Endothelial cell of hepatic sinusoid (primary cell): ENCODE results near the gene BOK.

Experiments
- in situ Hi-C: cut with HindIII; loops from 2 replicates; pipeline ENCODE4 v1.10.0; 2017; ENCODE audit warnings: low sequenced_read_pairs

Gene BOK

DNA sequence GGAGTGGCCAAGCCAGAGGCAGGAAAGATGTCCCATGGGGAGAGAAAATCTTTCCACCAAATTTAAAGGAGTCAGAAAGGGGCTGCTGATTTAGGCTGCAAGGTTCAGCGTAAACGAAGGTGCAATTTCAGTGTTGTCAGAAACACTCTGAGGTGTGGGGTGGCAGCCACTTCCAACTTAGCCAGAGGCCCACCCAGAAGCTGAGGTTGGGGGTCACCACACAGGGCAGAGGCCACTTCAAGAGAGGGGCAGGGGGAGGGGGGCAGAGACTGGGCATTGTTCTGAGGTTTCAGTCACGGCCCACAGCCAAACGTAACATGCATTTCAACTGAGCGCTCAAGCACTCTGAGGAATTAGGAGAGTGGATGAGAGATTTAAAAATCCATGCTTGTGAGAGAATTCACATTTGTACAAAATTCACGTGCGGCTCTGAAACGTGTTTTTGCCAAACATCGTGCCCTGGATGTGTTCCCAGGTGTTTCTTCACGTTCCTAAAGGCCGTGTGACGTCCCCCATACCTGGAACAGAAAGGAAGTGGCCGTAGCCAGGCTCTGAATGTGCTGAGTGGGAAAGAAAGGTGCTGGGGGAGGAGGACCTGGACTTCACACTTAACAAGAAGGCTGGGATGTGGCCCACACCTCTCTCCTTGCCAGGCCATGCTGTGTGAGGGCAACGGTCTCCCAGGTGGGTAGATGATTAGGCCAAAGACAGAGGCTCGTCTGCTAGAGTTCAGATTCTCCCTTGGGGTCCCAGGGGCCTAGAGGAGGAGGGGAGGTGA, 19.5 kb upstream of the BOK start:
- in situ Hi-C loops, result no loop called here

DNA sequence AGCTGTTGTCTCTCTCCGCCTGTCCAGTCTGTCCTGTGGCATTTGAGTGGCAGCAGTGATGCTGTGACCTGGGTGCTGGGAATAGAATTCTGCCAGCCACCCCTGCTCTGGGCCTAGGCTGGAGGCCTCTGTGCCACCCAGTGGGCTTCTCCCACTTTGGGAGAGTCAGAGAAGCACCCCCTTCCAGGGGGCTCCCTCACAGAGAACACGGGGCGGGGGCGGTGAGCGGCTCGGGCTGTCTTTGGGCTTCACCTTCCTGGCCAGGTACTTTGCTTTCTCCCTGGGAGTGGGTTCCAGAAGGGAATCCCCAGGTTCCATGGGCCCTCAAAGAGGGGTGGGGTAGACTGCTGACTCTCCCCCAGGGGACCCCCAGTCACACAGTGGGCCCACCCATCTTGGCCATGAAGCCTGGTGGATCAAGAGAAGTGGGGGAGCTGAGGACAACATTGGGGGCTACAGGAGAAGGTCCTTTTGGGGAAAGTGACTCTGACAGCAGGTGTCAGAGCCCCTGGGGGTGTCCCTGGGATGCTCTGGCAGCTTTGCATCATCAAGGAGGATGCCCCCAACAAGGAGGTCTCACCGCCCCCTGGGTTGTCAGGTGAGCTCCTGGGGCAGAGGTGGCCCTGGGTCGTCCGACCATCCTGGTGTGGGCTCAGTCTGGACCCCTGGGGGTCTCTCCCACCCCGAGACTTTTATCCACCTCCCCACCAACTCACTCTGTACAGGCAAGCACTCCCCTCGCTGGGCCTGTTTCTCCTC, 18.8 kb upstream of the BOK start:
- in situ Hi-C loops, result no loop called here

DNA sequence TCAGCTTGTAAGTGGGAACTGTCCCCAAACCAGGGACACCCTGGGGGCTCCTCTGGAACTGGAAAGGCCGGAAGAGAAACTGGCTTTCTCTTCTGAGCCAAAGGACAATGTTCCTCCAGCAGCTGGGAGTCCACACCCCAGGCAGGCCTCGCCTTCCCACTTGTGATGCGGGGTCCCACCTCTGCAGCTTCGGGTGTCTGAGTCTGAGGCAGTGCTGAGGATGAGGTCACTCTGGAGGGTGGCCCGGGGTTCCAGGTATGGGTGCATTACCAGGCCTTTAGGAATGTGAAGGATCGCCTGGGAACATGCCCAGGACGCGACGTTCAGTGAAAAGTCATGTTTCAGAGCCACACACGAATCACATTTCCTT, 18.2 kb upstream of the BOK start:
- in situ Hi-C loops, result no loop called here

GRCh38 chr2:241540771-241541561, 17.6 kb upstream of the BOK start:
- in situ Hi-C loops, result no loop called here

DNA sequence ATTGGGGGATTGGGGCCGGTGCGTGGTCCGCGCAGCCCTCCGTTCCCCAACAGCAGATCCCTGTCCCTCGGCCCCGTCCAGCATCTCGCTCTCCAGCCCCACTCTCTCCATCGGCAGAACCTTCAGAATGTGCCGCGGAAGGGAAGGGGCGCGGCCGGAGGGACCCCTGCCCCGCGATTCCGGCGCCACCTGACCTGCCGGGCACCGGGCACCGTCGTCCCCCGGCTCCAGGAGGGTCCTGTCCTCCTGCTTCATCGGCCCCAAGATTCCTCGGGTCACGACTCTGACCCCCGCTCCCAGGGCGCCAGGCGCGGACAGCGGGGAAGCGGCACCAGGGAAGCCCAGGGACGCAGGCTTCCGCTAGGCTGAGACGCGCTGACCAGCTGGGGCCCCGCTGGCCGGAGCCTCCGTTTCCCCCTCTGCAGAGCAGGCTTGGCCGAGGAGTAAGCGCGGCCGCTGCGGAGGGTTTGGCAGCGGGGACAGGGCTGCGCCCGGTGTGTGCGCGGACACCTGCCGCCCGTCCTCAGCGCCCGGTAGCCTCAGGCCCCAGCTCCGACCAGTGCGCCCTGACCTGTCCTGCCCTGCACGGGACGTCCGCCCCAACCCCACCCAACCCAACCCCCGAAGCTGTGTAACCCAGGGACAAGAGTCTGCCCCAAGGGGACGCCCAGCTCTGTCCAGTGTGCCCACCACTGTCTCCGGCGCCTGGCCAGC, 16.8 kb upstream of the BOK start:
- in situ Hi-C loops, result no loop called here

GRCh38 chr2:241542278-241542605, 16.3 kb upstream of the BOK start:
- in situ Hi-C loops, result no loop called here

DNA sequence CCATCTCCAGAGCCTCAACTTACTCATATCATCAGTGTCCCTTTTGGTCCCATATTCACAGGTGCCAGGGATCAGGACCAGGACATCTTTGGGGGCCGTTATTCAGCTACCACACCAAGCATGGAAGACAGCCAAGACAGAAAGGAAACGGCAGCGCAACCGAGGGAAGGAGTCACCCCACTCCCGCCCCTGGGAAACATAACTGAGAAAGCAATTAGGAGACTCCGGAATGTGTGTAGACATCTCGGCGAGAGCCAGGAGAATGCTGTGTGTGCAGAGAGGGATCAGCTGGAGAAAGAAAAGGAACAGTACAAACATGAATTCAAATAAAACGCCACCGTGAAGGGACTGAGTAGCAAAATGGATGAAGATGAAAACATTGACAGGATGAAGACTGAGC, 13.4 kb upstream of the BOK start:
- in situ Hi-C loops, result no loop called here

GRCh38 chr2:241545523-241546473, 12.7 kb upstream of the BOK start:
- in situ Hi-C loops, result no loop called here

- in situ Hi-C loops, result no loop called here
Measured at GRCh38 chr2:241546771-241547498, 11.6 kb upstream of the BOK start.

GRCh38 chr2:241547781-241548450, 10.6 kb upstream of the BOK start:
- in situ Hi-C loops, result no loop called here

DNA sequence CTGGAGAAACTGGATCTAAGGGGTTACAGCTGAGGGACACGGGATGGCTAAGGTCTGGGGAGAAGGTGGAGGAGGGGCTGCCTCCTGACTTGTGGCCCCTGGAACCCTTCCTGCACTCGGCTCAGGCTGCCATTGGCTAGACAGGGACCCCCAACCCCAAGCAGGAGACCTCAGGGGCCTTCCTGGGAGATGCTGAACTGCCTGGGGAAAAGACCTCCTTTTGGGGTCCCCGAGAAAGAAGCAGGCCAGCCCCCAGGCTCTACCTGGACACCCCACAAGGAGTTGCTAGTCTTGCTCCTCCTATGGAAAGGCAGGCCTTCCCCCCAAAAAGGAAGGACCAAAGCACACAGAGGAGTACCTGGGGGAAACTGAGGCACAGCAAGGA, 10.1 kb upstream of the BOK start:
- in situ Hi-C loops, result no loop called here

DNA sequence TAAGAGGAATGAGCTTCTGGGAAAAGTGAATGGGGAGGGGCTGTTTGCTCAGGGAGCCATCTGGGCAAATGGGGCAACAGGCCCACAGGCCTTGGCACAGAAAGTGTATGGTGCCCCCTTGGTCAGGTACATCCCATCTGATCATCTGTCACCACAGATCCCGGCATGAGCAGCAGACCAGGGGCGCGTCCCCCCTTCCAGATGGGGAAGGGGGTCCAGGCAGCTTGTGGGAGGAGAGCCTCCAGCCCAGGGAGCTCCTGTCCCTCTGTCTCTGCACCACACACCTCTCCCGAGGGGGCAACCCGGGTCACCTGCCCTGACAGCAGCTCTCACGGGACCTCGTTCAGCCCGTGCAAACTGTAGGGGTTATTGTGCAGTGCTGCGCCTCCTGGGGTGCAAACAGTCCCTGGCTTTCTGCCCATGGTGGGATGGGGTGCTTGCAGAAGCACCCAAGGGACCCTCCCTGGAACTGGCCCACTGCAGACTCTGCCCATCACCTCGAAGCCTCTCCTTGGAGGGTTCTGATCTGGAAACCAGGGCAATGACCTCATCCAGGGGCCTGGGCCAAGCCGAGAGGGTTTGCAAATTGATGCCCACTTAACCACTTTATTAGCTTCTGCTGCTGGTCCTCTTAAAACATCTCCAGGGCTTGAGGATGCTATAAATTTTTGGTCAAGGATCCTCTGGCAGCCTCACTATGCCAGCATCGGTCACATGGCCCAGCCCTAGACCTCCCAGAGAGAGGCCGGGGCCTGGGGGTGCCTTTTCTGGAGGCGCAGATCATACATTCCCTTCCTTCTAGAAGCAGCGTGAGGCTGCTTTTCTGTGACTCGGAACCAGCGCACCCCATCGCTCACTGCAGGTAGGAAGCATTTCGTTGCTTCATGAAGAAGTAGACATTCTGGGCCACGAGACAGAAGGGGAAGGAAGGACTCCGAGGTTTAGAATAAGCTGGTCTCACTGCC, 7.6 kb upstream of the BOK start:
- in situ Hi-C loops, result no loop called here

- in situ Hi-C loops, result no loop called here
Measured at GRCh38 chr2:241551599-241551997, 6.9 kb upstream of the BOK start.

- in situ Hi-C loops, result no loop called here
Measured at GRCh38 chr2:241551998-241552737, 6.4 kb upstream of the BOK start.

- in situ Hi-C loops, result no loop called here
Measured at GRCh38 chr2:241553512-241553830, 5.1 kb upstream of the BOK start.

DNA sequence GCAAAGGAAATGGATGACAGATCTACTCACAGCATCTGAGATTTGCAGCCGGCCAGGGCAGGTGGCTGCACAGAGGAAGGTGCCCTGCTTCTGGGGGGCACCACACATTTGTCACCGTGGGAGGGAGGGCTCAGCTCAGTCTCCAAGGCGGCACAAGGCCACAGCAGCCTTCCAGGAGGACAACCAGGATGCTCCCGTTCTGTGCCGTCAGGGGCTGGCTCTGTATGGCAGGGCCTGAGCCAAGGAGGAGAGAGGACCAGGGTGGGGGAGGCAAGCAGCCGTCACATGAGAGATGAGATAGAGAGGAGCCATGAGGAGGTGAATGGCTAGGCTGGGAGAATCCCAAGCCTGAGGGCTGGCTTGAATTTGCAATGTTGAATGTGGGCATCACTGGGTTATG, 4.6 kb upstream of the BOK start:
- in situ Hi-C loops, result no loop called here

DNA sequence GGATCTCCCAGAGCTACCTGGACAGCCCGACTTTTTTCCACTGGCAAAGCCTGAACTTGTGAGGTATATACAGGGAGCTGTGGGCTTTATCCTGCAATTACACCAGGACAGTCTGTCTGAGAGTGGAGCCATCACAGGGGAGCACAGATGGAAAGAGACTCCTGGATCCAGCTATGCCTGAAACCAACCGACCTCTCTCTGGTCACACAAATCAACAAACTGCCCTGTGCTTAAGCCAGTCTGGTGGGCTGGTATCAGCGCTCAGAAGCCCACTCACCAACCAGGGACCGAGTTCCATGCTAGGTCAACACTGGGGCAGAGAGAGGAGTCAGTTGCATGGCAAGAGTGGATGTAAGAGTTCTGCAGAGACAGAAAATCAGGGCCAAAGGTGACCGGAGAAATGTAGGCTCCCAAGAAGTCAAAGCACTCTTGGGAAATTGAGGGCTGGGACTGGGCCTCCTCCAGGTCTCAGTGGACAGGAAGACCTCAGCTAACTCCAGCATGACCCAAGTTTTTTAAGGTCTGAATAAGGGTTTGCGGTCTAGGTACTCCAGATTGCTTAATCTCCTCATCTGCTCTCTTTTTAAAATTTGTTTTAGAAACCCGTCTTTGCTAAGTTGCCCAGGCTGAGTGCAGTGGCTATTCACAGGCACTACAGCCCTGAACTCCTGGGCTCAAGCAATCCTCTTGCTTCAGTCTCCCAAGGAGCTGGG, 3.8 kb upstream of the BOK start:
- in situ Hi-C loops, result loop anchor here (5.0 kb wide), 1 partner anchor 42 kb away; no protein-coding TSS in a partner anchor
